Glomerular visceral epithelial cell (primary cell): ENCODE measurements around the gene OMG.
"Not testable (repeated sequence)": the region's sequence is repeated elsewhere in the genome, so short reads cannot be mapped to it uniquely, and the experiment has no call there.

Source experiments
- DNase-seq: peaks from one replicate; pipeline ENCODE4 v3.0.0-alpha.2; 2016; ENCODE audit errors: extremely low spot score

OMG gene, protein sequence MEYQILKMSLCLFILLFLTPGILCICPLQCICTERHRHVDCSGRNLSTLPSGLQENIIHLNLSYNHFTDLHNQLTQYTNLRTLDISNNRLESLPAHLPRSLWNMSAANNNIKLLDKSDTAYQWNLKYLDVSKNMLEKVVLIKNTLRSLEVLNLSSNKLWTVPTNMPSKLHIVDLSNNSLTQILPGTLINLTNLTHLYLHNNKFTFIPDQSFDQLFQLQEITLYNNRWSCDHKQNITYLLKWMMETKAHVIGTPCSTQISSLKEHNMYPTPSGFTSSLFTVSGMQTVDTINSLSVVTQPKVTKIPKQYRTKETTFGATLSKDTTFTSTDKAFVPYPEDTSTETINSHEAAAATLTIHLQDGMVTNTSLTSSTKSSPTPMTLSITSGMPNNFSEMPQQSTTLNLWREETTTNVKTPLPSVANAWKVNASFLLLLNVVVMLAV

DNA sequence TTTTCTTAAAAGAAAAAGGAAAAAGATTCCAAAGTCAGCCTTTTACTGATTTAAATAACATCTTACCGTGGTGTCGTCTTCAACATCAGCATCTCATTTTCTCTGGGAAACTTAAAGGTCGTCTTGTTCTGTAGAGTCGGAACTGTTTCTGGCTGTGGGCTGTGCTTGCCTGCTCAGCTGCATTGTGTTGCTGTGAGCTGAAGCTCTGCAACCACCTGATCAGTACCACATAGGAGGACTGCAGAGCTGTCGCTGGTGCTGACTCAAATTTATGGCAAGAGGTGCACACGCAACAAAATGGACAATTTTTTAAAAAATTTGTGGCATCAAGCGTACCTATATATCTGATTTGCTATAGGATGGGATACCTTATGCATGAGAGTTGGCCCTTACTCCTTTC is at the start of gene OMG:
TSS of gene OMG (minus strand) at position 150 of the 400 bp plus-strand sequence. CDS start 908 bp downstream, outside the sequence.
- no peak for DNase-seq

DNA sequence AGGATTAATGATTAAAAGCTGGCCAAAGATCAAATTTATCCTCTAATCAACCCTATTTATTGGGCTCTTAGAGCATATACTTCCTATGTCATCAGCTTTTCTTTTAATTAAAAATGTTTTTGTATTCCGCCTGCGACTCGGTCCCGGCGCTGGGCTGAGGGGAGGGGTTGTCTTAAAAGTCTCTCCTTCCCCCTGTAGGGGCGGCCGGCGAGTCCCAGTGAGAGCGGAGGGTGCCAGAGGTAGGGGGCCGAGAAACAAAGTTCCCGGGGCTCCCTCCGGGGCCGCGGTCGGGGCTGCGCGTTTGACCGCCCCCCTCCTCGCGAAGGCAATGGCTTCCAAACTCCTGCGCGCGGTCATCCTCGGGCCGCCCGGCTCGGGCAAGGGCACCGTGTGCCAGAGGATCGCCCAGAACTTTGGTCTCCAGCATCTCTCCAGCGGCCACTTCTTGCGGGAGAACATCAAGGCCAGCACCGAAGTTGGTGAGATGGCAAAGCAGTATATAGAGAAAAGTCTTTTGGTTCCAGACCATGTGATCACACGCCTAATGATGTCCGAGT is 48.2 kb upstream of the OMG start:
- not testable (repeated sequence) for DNase-seq

DNA sequence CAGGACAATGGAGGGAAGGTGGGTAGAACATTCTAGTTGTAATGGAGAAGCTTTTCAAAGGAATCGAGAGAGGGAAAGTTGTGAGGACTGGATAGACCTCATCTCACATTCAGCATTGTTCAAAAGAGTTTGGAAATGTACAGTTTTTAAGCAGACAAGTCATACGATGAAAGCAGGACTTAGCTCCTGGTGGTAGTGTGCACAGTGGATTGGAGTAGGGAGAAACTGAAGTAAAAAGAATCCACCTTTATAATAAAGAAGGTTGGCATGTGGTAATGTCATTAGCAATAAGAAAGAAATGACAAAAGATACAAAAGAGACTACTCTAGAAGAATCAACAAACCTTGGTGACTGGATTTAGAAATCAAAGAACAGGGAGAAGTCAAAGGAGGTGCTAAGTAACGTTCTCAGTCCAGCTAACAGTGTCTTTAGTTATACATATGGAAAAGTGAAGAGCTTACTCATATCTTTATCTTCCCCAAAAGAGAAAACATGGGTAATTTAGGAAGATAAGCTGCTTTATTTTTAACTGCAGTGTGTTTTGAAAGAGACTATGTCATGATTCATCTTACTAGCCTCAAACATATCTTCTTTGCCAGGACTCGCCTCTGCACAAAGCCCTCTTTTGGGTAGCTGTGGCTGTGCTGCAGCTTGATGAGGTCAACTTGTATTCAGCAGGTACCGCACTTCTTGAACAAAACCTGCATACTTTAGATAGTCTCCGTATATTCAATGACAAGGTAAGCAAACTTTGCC is 43.0 kb upstream of the OMG start:
- peak; percentile 15 for DNase-seq

DNA sequence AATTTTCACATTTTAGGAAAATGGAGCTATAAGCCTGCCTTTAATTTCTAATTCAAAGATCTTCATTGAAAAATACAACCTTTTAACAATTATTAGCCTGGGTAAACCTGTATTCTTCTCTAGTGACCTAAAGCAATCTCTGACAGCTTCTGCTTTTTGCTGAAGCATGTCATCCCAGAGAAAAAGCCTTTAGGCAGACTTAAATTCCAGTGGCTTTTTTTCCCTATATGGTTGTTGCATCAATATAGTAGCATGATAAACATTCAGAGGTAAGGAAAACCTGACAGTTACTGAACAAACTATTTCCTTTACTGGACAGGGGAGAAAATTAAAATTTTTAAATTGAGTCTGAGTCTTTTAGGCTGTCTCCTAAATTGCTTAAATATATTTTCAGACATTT is 32.2 kb upstream of the OMG start:
- DNase-seq: peak; percentile 20

DNA sequence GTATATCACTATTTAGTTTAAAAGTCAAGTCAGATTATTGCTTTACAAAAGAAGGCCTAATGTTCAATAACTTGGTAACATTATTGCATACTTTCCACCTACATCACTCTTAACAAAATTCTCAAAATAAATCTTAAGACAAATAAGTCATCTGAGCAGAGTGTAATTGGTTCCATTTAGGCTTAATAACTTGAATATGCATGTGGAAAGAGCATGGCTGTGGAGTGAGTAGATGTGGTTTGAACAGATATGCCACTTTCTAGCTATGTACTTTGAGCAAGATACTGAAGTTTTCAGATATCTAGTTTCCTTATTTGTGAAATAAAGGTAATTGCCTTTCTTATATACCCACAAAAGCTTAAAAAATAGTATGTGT is 31.1 kb upstream of the OMG start:
- peak; percentile 22 for DNase-seq

DNA sequence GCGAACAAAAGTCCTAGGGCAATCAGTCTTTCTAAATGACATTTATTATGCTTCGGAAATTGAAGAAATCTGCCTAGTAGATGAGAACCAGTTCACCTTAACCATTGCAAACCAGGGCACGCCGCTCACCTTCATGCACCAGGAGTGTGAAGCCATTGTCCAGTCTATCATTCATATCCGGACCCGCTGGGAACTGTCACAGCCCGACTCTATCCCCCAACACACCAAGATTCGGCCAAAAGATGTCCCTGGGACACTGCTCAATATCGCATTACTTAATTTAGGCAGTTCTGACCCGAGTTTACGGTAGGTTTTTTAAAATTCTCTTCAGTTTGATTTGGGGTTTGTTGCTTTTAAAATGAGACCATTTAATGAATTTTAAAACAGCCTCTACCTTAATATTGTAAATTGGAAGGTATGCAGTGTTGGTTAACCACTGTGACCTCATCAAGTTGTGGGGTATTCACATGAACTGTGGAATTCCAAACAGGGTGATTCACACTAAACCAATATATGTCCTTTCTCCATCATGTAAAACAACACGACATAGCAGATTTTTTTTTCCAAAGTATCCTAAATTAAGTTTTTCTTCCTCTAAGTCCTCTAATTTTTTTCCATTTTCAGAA is 30.6 kb upstream of the OMG start:
- peak; percentile 83 for DNase-seq

DNA sequence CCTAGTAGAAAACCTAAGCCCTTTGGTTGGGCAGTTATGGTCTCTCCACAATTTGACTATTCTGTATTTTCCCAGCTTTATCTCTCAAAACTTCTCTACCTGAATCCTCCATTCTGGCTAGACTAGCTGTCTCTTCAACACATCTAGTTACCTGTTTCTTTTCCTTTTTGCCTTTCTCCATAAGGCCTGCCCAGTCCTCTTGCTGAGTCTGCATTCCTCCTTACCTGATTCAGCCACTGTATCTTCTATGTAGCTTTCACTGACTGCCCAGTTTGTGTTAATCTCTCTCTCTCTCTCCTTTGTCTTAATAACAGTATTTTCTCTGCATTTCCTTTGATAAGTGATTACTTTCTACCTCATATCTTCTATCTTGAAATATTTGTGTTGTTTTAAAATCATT is 26.5 kb upstream of the OMG start:
- no peak for DNase-seq

DNA sequence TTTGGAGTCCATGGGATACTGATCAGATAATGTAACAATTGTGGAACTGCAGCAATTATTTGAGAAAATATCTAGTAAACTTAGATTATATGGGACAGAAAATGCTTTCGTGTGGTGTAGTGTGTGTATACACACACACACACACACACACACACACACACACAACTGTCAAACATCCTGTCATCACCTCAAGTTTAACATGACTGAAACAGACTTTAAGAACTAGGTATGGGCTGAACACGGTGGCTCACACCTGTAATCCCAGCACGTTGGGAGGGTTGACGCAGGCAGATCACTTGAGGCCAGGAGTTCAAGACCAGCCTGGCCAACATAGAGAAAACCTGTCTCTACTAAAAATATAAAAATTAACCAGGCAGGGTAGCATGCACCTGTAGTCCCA is 24.9 kb upstream of the OMG start:
- DNase-seq: no peak

DNA sequence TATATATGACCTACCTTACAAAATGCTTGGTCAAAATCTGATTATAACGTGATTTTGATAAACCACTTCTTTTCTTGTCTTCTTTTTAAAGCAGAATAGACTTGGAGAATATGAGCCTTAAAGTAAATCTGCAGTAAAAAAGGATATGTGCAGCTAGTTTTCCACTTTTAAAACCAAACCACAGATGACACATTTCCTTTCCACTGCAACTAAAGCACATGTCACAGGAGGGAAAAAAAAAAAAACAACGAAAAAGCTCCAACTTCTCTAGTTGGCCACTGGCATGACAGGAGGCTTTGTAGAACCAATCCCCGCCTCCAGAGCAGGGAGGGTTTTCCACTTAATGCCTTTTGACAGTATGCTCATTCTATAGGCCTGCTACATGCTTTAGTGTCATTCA is 24.4 kb upstream of the OMG start, which contains the start of gene EVI2A:
TSS of gene EVI2A (minus strand) at position 142 of the 400 bp plus-strand sequence. CDS start 2,609 bp downstream, outside the sequence.
- DNase-seq: peak; percentile 66

DNA sequence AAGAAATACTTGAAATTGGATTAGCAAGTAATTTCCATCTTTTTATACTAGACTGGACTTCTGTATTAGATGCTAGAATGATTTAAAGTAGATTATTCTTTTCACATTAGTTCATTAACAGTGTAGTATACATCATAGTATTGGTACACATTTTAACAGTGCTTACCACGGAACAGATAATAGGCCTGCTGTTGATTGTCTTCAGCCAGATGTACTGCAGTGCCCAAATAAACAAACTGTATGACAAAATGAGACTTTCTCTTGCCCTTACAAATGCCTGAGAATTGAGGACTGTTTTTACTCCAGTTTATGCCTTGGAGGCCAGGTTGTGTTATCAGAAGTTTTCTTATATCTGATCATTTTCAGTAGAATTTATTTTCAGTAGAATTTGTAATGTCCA is 23.8 kb upstream of the OMG start:
- no peak for DNase-seq

DNA sequence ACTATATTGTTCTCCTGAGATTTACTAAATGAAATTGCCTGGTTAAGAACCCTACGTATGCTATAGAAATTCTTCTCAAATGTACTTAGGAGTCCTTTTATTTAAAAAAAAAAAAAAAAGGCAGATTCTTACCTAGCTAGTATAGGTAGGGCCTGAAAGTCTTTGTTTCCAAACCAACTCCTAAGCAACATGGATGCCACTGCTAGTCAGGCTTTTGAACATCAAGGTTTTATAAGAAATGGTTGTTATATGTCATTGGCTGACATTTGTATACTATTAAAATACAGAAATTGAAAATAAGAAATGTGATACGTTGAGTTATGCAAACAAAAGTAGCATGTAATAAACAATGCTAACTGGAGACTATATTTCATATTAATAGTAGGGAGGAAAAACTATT is 23.2 kb upstream of the OMG start:
- no peak for DNase-seq

DNA sequence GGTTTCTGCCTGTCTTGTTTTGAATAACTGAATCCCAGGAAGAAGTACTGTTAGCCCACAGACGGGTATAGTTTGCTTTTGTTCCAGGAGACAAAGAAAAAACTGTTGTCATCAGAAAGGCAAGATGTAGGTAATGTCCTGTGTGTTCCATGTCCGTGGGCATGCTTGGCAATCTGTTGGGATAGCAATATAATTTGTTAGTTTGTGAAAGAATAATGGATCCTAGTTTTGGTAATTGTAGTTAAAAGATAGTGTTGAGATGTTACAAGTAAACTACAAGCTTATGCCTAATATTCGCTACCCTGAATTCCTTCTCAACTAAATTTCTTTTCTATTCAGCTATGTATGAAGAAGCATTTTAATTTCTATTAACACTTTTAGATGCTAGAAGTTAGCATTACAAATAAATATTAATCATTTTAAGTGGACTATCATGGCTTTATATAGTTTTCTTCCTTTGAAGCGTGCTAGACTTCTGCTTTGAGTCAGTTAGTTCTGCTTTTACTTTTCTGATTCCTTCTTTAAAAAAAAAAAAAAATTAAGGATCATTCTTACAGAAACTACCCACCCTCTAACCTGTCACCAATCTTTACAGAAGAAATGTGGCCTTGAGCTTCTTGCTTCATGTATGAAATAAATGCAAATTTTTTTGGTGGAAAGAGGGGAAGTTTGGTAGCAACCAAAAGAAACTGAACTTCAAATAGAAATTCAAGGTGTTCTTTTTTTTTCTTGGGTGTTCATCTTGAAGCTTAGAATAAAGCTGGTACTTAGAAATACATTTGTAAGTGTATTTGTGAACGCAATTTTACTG is 22.0 kb upstream of the OMG start:
- no peak for DNase-seq

DNA sequence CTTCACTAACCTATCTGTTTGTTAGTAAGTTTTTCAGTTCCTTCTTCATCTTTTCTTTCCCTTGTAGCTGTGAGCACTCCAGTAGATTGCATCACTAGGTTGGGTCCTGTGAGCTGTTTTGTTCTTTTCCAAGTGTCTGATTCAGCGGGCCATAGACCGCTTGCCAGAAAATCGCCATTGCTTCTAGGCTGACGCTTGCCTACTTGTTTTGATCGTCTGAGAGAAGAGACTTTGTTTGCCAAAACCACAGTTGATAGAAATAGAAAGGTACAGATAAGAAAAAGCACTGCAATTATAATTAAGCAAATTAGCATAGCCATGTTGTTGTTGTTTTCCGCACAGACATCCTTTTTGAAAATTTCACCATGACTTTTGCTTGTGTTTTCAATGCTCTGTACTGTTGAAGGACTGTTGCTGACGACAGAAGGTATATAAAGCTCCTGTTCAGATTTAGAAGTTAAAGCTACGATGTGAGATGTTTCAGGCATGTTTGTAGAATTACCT is 21.3 kb upstream of the OMG start:
- DNase-seq: no peak

DNA sequence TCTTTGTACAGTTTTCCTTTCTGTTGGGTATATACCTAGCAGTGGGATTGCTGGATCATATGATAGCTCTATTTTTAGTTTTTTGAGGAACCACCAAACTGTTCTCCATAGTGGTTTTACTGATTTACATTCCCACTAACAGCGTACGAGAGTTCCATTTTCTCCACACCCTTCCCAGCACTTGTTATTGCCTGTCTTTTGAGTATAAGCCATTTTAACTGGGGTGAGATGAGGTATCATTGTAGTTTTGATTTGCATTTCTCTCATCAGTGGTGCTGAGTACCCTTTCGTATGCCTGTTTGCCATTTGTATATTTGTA is 17.7 kb upstream of the OMG start:
- DNase-seq: no peak

DNA sequence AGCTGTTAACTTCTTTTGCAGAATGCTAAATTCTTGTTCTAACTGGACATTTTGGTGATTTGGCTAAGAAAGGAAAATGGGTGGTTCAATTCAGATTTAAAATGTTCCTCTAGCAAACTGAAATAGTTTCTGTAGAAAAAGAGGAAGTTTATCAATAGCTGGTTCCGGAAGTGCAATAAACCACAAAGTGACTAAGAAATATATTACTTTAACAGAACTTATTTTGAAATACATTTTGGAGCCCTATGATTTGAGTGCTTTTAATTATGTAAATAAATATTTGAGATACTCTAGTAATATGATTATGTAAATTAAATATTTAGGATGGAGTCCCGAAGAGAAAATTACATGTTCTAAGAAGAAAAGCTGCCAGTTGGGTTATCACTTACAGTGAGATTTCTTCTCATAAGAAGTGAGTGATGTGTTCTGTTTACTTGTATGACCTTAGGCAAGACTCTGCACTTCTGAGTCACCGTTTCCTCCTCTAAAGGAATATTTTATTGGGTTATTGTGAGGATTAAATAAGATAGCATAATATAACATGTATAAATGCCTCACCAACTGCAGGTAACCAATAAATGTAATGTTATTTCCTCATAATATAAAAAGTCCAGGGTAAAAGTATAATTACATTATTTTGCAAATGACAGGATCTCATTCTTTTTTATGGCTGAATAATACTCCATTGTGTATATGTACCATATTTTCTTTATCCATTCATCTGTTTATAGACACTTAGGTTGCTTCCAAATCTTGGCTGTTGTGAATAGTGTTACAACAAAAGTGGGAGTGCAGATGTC is 17.1 kb upstream of the OMG start, which contains the start of gene EVI2B:
TSS of gene EVI2B (minus strand) at position 73 of the 800 bp plus-strand sequence. CDS start 8,445 bp downstream, outside the sequence.
- DNase-seq: no peak

DNA sequence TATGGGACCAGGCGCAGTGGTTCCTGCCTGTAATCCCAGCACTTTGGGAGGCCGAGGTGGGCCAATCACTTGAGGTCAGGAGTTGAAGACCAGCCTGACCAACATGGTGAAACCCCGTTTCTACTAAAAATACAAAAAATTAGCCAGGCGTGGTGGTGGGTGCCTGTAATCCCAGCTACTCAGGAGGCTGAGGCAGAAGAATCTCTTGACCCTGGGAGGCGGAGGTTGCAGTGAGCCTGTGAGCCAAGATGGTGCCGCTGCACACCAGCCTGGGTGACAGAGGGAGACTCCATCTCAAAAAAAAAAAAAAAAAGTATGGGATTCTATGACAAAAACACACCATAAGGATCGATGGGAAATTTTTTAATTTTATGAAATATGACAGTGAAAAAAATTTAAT is 15.2 kb upstream of the OMG start:
- not testable (repeated sequence) for DNase-seq

DNA sequence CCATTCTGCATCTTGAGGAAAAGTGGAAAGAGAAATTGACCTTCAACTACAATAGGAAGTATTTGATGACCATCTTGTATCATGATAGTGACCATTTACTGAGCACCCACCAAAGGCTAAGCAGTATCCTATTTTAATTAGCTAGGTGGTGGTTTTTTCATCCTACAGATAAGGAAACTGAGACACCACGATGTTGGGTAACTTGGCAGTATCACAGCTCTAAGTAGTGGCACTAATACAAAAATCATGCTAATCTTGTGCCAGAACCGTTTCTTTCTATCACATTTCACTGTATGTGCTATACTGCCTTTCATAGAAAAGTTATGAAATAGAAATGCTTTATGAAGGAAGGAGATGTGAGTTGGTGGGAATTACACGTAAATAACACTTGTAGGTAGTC is 14.5 kb upstream of the OMG start:
- DNase-seq: no peak

DNA sequence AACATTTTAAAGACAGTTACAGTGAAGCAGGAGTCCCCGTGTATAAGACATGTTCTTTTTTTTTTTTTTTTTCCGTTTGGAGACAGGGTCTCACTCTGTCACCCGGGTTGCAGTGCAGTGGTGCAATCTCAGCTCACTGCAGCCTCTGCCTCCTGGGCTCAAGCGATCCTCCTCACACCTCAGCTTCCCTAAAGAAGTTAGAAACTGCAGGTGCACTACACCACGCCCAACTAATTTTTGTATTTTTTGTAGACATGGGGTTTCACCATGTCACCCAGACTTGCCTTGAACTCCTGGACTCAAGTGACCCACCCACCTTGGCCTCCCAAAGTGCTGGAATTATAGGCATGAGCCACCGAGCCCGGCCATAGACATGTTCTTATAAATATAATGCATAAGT is 13.8 kb upstream of the OMG start:
- DNase-seq: no peak

DNA sequence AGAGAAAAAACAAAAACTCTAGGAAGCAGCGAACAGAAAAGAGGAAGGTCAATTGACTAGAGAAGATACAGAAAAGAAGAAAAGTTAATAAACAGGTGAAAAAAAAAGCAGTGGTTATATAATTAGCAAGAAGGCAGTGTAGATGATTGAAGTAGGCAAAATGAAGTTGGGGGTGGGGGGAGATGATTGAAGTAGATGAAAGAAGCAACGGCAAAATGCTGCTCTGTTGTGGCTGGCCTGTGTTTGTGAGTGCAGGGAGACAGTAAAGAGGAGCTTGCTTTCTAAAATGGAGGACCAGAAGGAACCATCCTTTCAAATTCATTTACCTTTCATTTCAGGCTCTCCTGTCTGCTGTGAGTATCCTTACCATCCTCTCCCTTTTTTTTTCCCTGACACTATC is 13.2 kb upstream of the OMG start:
- no peak for DNase-seq

DNA sequence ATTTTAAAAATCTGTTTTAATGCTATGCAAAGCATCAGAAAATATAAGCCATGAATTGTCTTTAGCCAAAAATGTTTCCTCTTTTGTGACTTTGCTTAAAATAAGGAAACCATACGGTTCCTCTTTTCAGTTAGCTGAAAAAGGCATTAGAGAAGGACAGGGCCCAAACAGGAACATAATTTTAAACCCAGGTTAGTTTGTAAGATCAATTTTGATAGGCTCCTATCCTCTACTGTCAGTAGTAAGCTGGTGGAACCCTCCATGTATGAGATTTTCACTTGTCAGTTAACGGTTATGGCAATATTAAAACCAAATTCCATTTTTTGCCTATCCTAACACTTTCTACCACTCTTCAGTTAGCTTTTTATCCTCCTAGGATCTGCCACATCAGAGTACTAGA is 12.5 kb upstream of the OMG start:
- no peak for DNase-seq
